Activated CD8-positive, alpha-beta memory T cell treated with anti-CD3 and anti-CD28 coated beads for 24 hours (primary cell): ENCODE results near the gene SLC6A3.
"Not testable (repeated sequence)": the region's sequence is repeated elsewhere in the genome, so short reads cannot be mapped to it uniquely, and the experiment has no call there.

Source experiments
- DNase-seq: peaks from one replicate; pipeline ENCODE4 v3.0.0-alpha.2; 2020

SLC6A3 gene

GRCh38 chr5:1477341-1477740 is 32.1 kb upstream of the SLC6A3 start:
- no peak for DNase-seq

- no peak for DNase-seq
Measured at GRCh38 chr5:1476967-1477310, 31.7 kb upstream of the SLC6A3 start.

GRCh38 chr5:1476181-1476966 is 31.1 kb upstream of the SLC6A3 start:
- no peak for DNase-seq

- not testable (repeated sequence) for DNase-seq
Measured at GRCh38 chr5:1475544-1475900, 30.3 kb upstream of the SLC6A3 start.

GRCh38 chr5:1474866-1475543 is 29.8 kb upstream of the SLC6A3 start:
- DNase-seq = no peak

GRCh38 chr5:1474183-1474839 is 29.1 kb upstream of the SLC6A3 start:
- no peak for DNase-seq

GRCh38 chr5:1473746-1474145 is 28.5 kb upstream of the SLC6A3 start:
- DNase-seq = no peak

GRCh38 chr5:1472964-1473628 is 27.9 kb upstream of the SLC6A3 start:
- no peak for DNase-seq

- DNase-seq = no peak
Measured at GRCh38 chr5:1471997-1472963, 27.0 kb upstream of the SLC6A3 start.

- no peak for DNase-seq
Measured at GRCh38 chr5:1471240-1471853, 26.1 kb upstream of the SLC6A3 start.

- no peak for DNase-seq
Measured at GRCh38 chr5:1470762-1471211, 25.5 kb upstream of the SLC6A3 start.

GRCh38 chr5:1468629-1469527 is 23.6 kb upstream of the SLC6A3 start:
- no peak for DNase-seq

- DNase-seq = no peak
Measured at GRCh38 chr5:1468247-1468612, 23.0 kb upstream of the SLC6A3 start.

GRCh38 chr5:1467341-1468246 is 22.4 kb upstream of the SLC6A3 start:
- no peak for DNase-seq

GRCh38 chr5:1466631-1467265 is 21.5 kb upstream of the SLC6A3 start:
- no peak for DNase-seq

GRCh38 chr5:1465966-1466471 is 20.8 kb upstream of the SLC6A3 start:
- no peak for DNase-seq

- DNase-seq = no peak
Measured at GRCh38 chr5:1465117-1465516, 19.9 kb upstream of the SLC6A3 start.

GRCh38 chr5:1464511-1464910 is 19.3 kb upstream of the SLC6A3 start:
- DNase-seq = no peak

GRCh38 chr5:1464096-1464446 is 18.8 kb upstream of the SLC6A3 start:
- DNase-seq = no peak
